NCI-H146 treated with DMSO at 0.1 percent for 48 hours (cell line): ENCODE results near the gene TUBGCP3.
"Not testable (repeated sequence)": the region's sequence is repeated elsewhere in the genome, so short reads cannot be mapped to it uniquely, and the experiment has no call there.

ENCODE experiments used
- DNase-seq: peaks from one replicate; lab custom pipeline; 2025; ENCODE audit not compliant: unreplicated experiment; lab: John Stamatoyannopoulos, UW

Gene TUBGCP3

GRCh38 chr13:112587764-112588489 lies at the start of gene TUBGCP3:
Gene TUBGCP3, minus strand, starts transcription at chr13:112588153. Its CDS starts 173 bp downstream, at chr13:112587980.
- peak; percentile 86 for DNase-seq

GRCh38 chr13:112637017-112637801 lies 49.3 kb upstream of the TUBGCP3 start:
- DNase-seq, result no peak

- no peak for DNase-seq
These were observed 48.5 kb upstream of the TUBGCP3 start for GRCh38 chr13:112636401-112636975.

- no peak for DNase-seq
These were observed 47.4 kb upstream of the TUBGCP3 start for GRCh38 chr13:112635323-112635722.

GRCh38 chr13:112634102-112634501 lies 46.1 kb upstream of the TUBGCP3 start:
- no peak for DNase-seq

- DNase-seq, result not testable (repeated sequence)
These were observed 42.3 kb upstream of the TUBGCP3 start for GRCh38 chr13:112630226-112630625.

GRCh38 chr13:112629161-112629560 lies 41.2 kb upstream of the TUBGCP3 start:
- no peak for DNase-seq

- DNase-seq, result not testable (repeated sequence)
These were observed 39.7 kb upstream of the TUBGCP3 start for GRCh38 chr13:112627613-112628012.

GRCh38 chr13:112627161-112627560 lies 39.2 kb upstream of the TUBGCP3 start:
- DNase-seq, result no peak

GRCh38 chr13:112626761-112627160 lies 38.8 kb upstream of the TUBGCP3 start:
- no peak for DNase-seq

GRCh38 chr13:112626124-112626523 lies 38.2 kb upstream of the TUBGCP3 start:
- DNase-seq, result no peak

GRCh38 chr13:112625698-112626097 lies 37.7 kb upstream of the TUBGCP3 start:
- no peak for DNase-seq

- no peak for DNase-seq
These were observed 36.9 kb upstream of the TUBGCP3 start for GRCh38 chr13:112624602-112625430.

GRCh38 chr13:112624040-112624439 lies 36.1 kb upstream of the TUBGCP3 start:
- DNase-seq, result no peak

- peak; percentile 49 for DNase-seq
These were observed 35.2 kb upstream of the TUBGCP3 start for GRCh38 chr13:112623051-112623711.

- no peak for DNase-seq
These were observed 34.4 kb upstream of the TUBGCP3 start for GRCh38 chr13:112622375-112622774.

GRCh38 chr13:112619730-112620631 lies 32.0 kb upstream of the TUBGCP3 start:
- peak; percentile 90 for DNase-seq

GRCh38 chr13:112618501-112618900 lies 30.5 kb upstream of the TUBGCP3 start:
- DNase-seq, result no peak

GRCh38 chr13:112617754-112618375 lies 29.9 kb upstream of the TUBGCP3 start:
- DNase-seq, result no peak
